ENCODE data around the gene TSHZ1.

GRCh38 chr18:75283731-75284130 is 73.1 kb downstream of the TSHZ1 start:
- TF ChIP-seq POLR2A (IDR thresholded peaks at IDR 0.05) (no peak), CTCF (IDR thresholded peaks at IDR 0.05) (no peak)

Data from body of pancreas (tissue), 4 donors.